ENCODE measurements around the gene YEATS2.
"Not testable (repeated sequence)": the region's sequence is repeated elsewhere in the genome, so short reads cannot be mapped to it uniquely, and the experiment has no call there.

Gene YEATS2

GRCh38 chr3:183714622-183715021 lies 17.0 kb downstream of the YEATS2 start:
- DNase-seq (ENCODE audit: low spot score), result no peak

- DNase-seq (ENCODE audit: low spot score), result no peak
Observed at GRCh38 chr3:183718012-183718411, 20.4 kb downstream of the YEATS2 start.

GRCh38 chr3:183725387-183725786 lies 27.8 kb downstream of the YEATS2 start:
- no peak for DNase-seq (ENCODE audit: low spot score)

- DNase-seq (ENCODE audit: low spot score), result no peak
Observed at GRCh38 chr3:183728204-183728603, 30.6 kb downstream of the YEATS2 start.

- DNase-seq (ENCODE audit: low spot score), result no peak
Observed at GRCh38 chr3:183730361-183730760, 32.8 kb downstream of the YEATS2 start.

- no peak for DNase-seq (ENCODE audit: low spot score)
Observed at GRCh38 chr3:183731611-183732010, 34.0 kb downstream of the YEATS2 start.

- no peak for DNase-seq (ENCODE audit: low spot score)
Observed at GRCh38 chr3:183733553-183733952, 36.0 kb downstream of the YEATS2 start.

- no peak for DNase-seq (ENCODE audit: low spot score)
Observed at GRCh38 chr3:183734750-183735494, 37.3 kb downstream of the YEATS2 start.

- DNase-seq (ENCODE audit: low spot score), result no peak
Observed at GRCh38 chr3:183737116-183737515, 39.5 kb downstream of the YEATS2 start.

- DNase-seq (ENCODE audit: low spot score), result not testable (repeated sequence)
Observed at GRCh38 chr3:183740154-183740553, 42.6 kb downstream of the YEATS2 start.

GRCh38 chr3:183743231-183743630 lies 45.6 kb downstream of the YEATS2 start:
- no peak for DNase-seq (ENCODE audit: low spot score)

GRCh38 chr3:183745300-183746098 lies 47.9 kb downstream of the YEATS2 start:
- no peak for DNase-seq (ENCODE audit: low spot score)

- no peak for DNase-seq (ENCODE audit: low spot score)
Observed at GRCh38 chr3:183754052-183754451, 56.5 kb downstream of the YEATS2 start.

GRCh38 chr3:183762304-183762703 lies 64.7 kb downstream of the YEATS2 start:
- no peak for DNase-seq (ENCODE audit: low spot score)

GRCh38 chr3:183764847-183765731 lies 67.5 kb downstream of the YEATS2 start:
- peak; percentile 28 for DNase-seq (ENCODE audit: low spot score)

GRCh38 chr3:183766107-183766506 lies 68.5 kb downstream of the YEATS2 start:
- no peak for DNase-seq (ENCODE audit: low spot score)

GRCh38 chr3:183766745-183767606 lies 69.4 kb downstream of the YEATS2 start:
- peak; percentile 62 for DNase-seq (ENCODE audit: low spot score)

- DNase-seq (ENCODE audit: low spot score), result no peak
Observed at GRCh38 chr3:183768114-183768513, 70.5 kb downstream of the YEATS2 start.

- no peak for DNase-seq (ENCODE audit: low spot score)
Observed at GRCh38 chr3:183769453-183769852, 71.9 kb downstream of the YEATS2 start.

GRCh38 chr3:183774631-183775030 lies 77.0 kb downstream of the YEATS2 start:
- peak; percentile 45 for DNase-seq (ENCODE audit: low spot score)

GRCh38 chr3:183775781-183776180 lies 78.2 kb downstream of the YEATS2 start:
- DNase-seq (ENCODE audit: low spot score), result no peak

All from hepatic stellate cell (primary cell).